Brain microvascular endothelial cell (primary cell): ENCODE measurements around the gene PLPPR3.

Experiments
- DNase-seq: peaks from one replicate; pipeline ENCODE4 v3.0.0-alpha.2; 2020
- H3K27ac ChIP-seq: fragments of 250-450 bp; sonication (Bioruptor Pico); 2 replicates; pipeline ENCODE4 v1.5.1; 2020; ENCODE audit warnings: mild to moderate bottlenecking, moderate library complexity
- H3K27me3 ChIP-seq: fragments of 250-450 bp; sonication (Bioruptor Pico); replicated peaks from 2 replicates; pipeline ENCODE4 v1.5.1; 2020; ENCODE audit warnings: mild to moderate bottlenecking
- H3K36me3 ChIP-seq: fragments of 250-450 bp; sonication (Bioruptor Pico); replicated peaks from 2 replicates; pipeline ENCODE4 v1.5.1; 2020; ENCODE audit warnings: mild to moderate bottlenecking
- H3K4me3 ChIP-seq: 2 replicates; pipeline ENCODE4 v1.5.1; 2011; ENCODE audit warnings: low read depth, mild to moderate bottlenecking, control low read depth, low read length, moderate library complexity
- CTCF ChIP-seq: IDR thresholded peaks from 2 replicates; pipeline ENCODE4 v1.5.1; 2011; ENCODE audit warnings: low read depth, mild to moderate bottlenecking, moderate library complexity, low read length, control low read depth, inconsistent platforms; ENCODE audit errors: missing control alignments
- in situ Hi-C: cut with HindIII; loops from 2 replicates; pipeline ENCODE4 v1.10.0; 2017; ENCODE audit warnings: low sequenced_read_pairs, low pct_ligation_motif_present

The PLPPR3 gene

GRCh38 chr19:815079-815774 is 6.5 kb downstream of the PLPPR3 start:
- Histone ChIP-seq H3K36me3 (peaks cover 41% of the 10 kb centered on the region), H3K27ac (no peak overlapping the region), H3K4me3 (no peak overlapping the region), H3K27me3 (no peaks in the 10 kb centered on the region)
- in situ Hi-C loops = no loop called here
- DNase-seq = no peak
- no peak for TF ChIP-seq CTCF

GRCh38 chr19:814152-815078 is 7.3 kb downstream of the PLPPR3 start:
- no peak overlapping the region for H3K4me3 ChIP-seq
- H3K27me3 ChIP-seq = no peaks in the 10 kb centered on the region
- H3K27ac ChIP-seq = no peak overlapping the region
- no peak for TF ChIP-seq CTCF
- no peak for DNase-seq
- peaks cover 49% of the 10 kb centered on the region for H3K36me3 ChIP-seq
- in situ Hi-C loops = no loop called here

DNA sequence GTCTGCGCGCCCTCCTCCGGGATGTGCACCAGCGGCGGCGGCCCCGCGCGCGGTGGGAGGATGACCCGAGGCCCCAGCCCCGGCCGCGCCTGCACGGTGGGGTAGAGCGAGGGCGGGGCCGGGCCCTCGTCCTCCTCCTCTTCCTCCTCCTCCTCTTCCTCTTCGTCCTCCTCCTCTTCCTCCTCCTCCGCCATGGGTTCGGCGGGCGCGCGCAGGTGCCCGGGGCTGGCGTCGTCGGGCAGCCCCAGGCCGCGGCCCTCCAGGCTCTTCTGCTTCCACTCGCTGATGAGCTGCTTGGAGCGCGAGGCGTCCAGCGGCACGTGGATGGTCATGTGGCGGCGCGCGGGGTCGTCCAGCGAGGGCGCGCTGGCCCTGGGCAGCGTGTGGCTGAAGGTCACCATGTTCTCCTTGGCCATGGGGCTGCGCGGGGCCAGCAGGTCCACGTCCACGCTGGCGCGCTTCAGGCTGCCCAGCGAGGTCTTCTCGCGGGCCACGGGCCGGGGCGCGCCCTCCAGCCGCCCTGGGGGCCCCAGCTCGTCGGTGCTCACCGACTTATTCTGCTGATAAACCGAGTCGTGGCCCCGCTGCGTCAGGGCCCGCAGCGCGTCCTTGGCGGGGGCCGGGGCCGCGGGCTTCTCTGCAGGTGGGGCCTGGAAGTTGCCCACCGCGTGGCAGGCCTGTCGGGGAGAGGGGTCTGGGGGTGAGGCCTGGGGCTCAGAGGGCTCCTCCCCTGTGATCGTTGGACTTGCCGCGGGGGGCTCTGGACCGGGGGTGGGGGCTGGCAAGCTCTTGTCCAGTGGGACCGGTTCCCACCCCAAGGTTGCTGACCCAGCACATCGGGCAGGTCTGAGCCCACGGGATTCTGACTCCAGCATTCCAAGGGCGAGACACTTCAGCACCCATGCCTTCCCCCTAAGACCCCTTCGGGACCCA is 8.3 kb downstream of the PLPPR3 start:
- no peak for TF ChIP-seq CTCF
- peaks cover 58% of the 10 kb centered on the region for H3K36me3 ChIP-seq
- H3K4me3 ChIP-seq = no peak overlapping the region
- H3K27me3 ChIP-seq = no peaks in the 10 kb centered on the region
- in situ Hi-C loops = no loop called here
- DNase-seq = no peak
- H3K27ac ChIP-seq = no peak overlapping the region

- no peak for TF ChIP-seq CTCF
- in situ Hi-C loops = no loop called here
- no peak overlapping the region for H3K4me3 ChIP-seq
- peaks cover 63% of the 10 kb centered on the region for H3K36me3 ChIP-seq
- DNase-seq = no peak
- H3K27me3 ChIP-seq = no peaks in the 10 kb centered on the region
- H3K27ac ChIP-seq = no peak overlapping the region
Observed at GRCh38 chr19:812747-813218, 9.0 kb downstream of the PLPPR3 start.

- H3K36me3 ChIP-seq = peaks cover 69% of the 10 kb centered on the region
- TF ChIP-seq CTCF = no peak
- in situ Hi-C loops = no loop called here
Observed at GRCh38 chr19:812049-812746, 9.6 kb downstream of the PLPPR3 start.

More at GRCh38 chr19:812049-812746, 9.6 kb downstream of the PLPPR3 start:
- no peak for DNase-seq
- no peaks in the 10 kb centered on the region for H3K27me3 ChIP-seq
- H3K27ac ChIP-seq = no peak overlapping the region
- no peak overlapping the region for H3K4me3 ChIP-seq
